Measurements from ENCODE around the gene PXDN.
"Not testable (repeated sequence)": the region's sequence is repeated elsewhere in the genome, so short reads cannot be mapped to it uniquely, and the experiment has no call there.

DNA sequence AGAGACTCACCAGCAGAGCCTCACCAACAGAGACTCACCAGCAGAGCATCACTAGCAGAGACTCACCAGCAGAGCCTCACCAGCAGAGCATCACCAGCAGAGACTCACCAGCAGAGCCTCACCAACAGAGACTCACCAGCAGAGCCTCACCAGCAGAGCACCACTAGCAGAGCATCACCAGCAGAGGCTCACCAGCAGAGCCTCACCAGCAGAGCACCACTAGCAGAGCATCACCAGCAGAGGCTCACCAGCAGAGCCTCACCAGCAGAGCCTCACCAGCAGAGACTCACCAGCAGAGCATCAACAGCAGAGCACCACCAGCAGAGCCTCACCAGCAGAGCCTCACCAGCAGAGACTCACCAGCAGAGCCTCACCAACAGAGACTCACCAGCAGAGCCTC lies 35.7 kb upstream of the PXDN start:
- not testable (repeated sequence) for TF ChIP-seq POLR2A (IDR thresholded peaks at IDR 0.05; ENCODE audit: low read depth, low read length); POLR2AphosphoS5 (IDR thresholded peaks at IDR 0.05; ENCODE audit: low read depth, low read length); TAF1 (IDR thresholded peaks at IDR 0.05; ENCODE audit: borderline replicate concordance, low read depth, low read length)

All from GM12892 (cell line).